OCI-LY3 (cell line): ENCODE measurements around the gene IL2RA.

Experiments used
- H2AFZ ChIP-seq: fragments of 200-600, 300-600 bp; shearing (Covaris generic); 2 replicates; pipeline ENCODE4 v1.6.0; 2014; ENCODE audit warnings: antibody characterized with exemption, low read depth, low read length
- H3K27ac ChIP-seq: fragments of 200-600, 300-600 bp; sonication (generic); 2 replicates; pipeline ENCODE4 v1.5.1; 2014; ENCODE audit warnings: mild to moderate bottlenecking, low read length, moderate library complexity, mixed read lengths
- H3K27me3 ChIP-seq: fragments of 200-600, 300-600 bp; sonication (generic); 2 replicates; pipeline ENCODE4 v1.6.1; 2014; ENCODE audit warnings: low read depth, low read length, mixed read lengths
- H3K36me3 ChIP-seq: fragments of 200-600, 300-600 bp; sonication (generic); replicated peaks from 2 replicates; pipeline ENCODE3; 2014; ENCODE audit warnings: low read depth, low read length, mixed read lengths
- H3K4me1 ChIP-seq: fragments of 300-600, 200-600 bp; sonication (generic); 2 replicates; pipeline ENCODE4 v1.6.1; 2014; ENCODE audit warnings: low read length, mixed read lengths
- H3K4me2 ChIP-seq: fragments of 200-600, 300-600 bp; sonication (generic); 2 replicates; pipeline ENCODE4 v1.6.1; 2014; ENCODE audit warnings: low read length, mixed read lengths
- H3K4me3 ChIP-seq: fragments of 300-600, 200-600 bp; sonication (generic); 2 replicates; pipeline ENCODE4 v1.5.1; 2014; ENCODE audit warnings: antibody characterized with exemption, mild to moderate bottlenecking, low read length, moderate library complexity
- H3K79me2 ChIP-seq: fragments of 300-600, 200-600 bp; shearing (Covaris generic); 2 replicates; pipeline ENCODE4 v1.6.1; 2014; ENCODE audit warnings: mild to moderate bottlenecking, low read length, mixed read lengths
- H3K9ac ChIP-seq: fragments of 300-600, 200-600 bp; shearing (Covaris generic); 2 replicates; pipeline ENCODE4 v1.6.0; 2014; ENCODE audit warnings: mild to moderate bottlenecking, low read length, moderate library complexity
- H3K9me3 ChIP-seq: fragments of 200-600, 300-600 bp; shearing (Covaris generic); 2 replicates; pipeline ENCODE4 v1.6.1; 2014; ENCODE audit warnings: low read length, mixed read lengths; ENCODE audit not compliant: insufficient read depth
- H4K20me1 ChIP-seq: fragments of 200-600, 300-600 bp; sonication (generic); 2 replicates; pipeline ENCODE4 v1.6.1; 2016; ENCODE audit warnings: low read length, mixed read lengths; ENCODE audit not compliant: insufficient read depth
- EZH2phosphoT487 ChIP-seq: fragments of 200-600 bp; shearing (Covaris generic); IDR thresholded peaks from 2 replicates; pipeline ENCODE4 v1.6.1; 2018; ENCODE audit warnings: antibody characterized with exemption, mixed run types, low read depth
- TF ChIP-seq, protein P1 (sequence below): fragments of 200-600, 300-600 bp; sonication (generic); IDR thresholded peaks from 2 replicates; pipeline ENCODE4 v1.5.1; 2014; ENCODE audit warnings: antibody characterized with exemption, low read length, low read depth

IL2RA gene

DNA sequence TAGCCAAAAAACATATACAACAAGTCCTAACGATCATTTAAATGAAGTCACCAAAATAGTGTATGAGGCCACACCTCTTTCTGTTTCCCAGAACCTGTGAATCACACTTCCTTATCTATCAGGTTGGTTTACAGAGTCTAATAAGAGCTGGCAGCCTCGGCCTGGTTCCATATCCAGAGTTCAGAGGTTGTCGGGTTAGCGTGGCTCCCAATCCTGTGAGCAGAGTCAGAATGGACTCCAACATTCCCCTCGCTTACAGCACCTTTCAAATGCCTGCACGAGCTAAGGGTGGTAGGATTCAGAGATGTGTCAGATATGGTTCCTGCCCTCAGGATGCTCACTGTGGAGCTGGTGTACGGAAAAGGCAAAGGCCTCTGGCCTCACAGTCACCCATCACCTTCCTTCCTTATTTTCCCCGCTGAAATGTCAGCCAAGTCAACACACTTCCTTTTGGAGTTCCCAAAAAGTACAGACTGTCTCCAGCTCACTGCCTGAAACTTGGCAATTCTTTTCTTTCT, 90.8 kb downstream of the IL2RA start:
- Histone ChIP-seq H3K4me2 (peak overlapping the region; percentile 53), H2AFZ (no peak overlapping the region), H3K4me1 (peaks cover 41% of the 10 kb centered on the region), H4K20me1 (peaks cover 18% of the 10 kb centered on the region), H3K27me3 (no peaks in the 10 kb centered on the region), H3K9me3 (no peaks in the 10 kb centered on the region), H3K79me2 (peaks cover 76% of the 10 kb centered on the region), H3K27ac (no peak overlapping the region), H3K9ac (no peak overlapping the region), H3K36me3 (peaks cover 2% of the 10 kb centered on the region), H3K4me3 (peak overlapping the region; percentile 18; the same call in 1 of the 2 replicates)
- TF ChIP-seq EZH2phosphoT487, result no peak
- TF ChIP-seq, protein P1, sequence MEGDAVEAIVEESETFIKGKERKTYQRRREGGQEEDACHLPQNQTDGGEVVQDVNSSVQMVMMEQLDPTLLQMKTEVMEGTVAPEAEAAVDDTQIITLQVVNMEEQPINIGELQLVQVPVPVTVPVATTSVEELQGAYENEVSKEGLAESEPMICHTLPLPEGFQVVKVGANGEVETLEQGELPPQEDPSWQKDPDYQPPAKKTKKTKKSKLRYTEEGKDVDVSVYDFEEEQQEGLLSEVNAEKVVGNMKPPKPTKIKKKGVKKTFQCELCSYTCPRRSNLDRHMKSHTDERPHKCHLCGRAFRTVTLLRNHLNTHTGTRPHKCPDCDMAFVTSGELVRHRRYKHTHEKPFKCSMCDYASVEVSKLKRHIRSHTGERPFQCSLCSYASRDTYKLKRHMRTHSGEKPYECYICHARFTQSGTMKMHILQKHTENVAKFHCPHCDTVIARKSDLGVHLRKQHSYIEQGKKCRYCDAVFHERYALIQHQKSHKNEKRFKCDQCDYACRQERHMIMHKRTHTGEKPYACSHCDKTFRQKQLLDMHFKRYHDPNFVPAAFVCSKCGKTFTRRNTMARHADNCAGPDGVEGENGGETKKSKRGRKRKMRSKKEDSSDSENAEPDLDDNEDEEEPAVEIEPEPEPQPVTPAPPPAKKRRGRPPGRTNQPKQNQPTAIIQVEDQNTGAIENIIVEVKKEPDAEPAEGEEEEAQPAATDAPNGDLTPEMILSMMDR, result no peak

DNA sequence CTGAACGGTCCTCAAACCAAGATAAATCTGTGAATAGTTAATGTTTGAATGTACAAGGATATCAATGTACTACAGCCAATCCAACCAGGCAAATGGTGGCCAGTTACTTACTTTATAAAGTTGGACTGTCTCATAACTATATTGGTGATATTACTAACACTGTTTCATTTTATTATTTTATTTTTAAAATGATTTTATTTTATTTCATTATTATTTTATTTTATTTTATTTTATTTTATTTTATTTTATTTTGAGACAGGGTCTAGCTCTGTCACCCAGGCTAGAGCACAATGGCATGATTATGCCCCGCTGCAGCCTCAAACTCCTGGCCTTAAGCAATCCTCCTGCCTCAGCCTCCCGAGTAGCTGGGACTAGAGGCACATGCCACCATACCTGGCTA, 91.6 kb downstream of the IL2RA start:
- H3K27me3 ChIP-seq, result no peaks in the 10 kb centered on the region
- H3K27ac ChIP-seq, result no peak overlapping the region
- peaks cover 38% of the 10 kb centered on the region for H3K4me1 ChIP-seq
- TF ChIP-seq, protein P1, result no peak
- TF ChIP-seq EZH2phosphoT487, result no peak
- H3K79me2 ChIP-seq, result peaks cover 69% of the 10 kb centered on the region
- no peaks in the 10 kb centered on the region for H3K9me3 ChIP-seq
- H2AFZ ChIP-seq, result no peak overlapping the region
- no peak overlapping the region for H3K9ac ChIP-seq
- no peak overlapping the region for H3K4me3 ChIP-seq
- no peak overlapping the region for H3K4me2 ChIP-seq
- H3K36me3 ChIP-seq, result peaks cover 2% of the 10 kb centered on the region
- H4K20me1 ChIP-seq, result peaks cover 18% of the 10 kb centered on the region

DNA sequence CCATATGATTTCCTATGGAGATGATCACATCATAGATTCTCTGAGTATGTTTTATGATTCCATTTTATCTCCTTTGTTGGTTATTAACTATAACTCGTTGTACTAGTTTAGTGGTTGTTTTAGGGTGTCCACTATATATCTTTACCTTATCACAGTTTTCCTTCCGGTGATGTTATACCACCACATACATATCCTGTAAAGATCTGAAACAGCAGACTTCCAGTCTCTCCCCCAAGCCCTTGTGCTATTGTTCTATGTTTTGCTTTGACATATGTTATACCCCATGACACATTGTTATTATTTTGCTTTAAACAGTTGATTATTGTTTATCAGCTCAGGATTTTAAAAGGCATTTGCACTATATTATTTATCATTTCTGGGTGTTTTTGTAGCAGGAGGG, 92.1 kb downstream of the IL2RA start:
- no peak for TF ChIP-seq EZH2phosphoT487
- TF ChIP-seq, protein P1, result no peak

DNA sequence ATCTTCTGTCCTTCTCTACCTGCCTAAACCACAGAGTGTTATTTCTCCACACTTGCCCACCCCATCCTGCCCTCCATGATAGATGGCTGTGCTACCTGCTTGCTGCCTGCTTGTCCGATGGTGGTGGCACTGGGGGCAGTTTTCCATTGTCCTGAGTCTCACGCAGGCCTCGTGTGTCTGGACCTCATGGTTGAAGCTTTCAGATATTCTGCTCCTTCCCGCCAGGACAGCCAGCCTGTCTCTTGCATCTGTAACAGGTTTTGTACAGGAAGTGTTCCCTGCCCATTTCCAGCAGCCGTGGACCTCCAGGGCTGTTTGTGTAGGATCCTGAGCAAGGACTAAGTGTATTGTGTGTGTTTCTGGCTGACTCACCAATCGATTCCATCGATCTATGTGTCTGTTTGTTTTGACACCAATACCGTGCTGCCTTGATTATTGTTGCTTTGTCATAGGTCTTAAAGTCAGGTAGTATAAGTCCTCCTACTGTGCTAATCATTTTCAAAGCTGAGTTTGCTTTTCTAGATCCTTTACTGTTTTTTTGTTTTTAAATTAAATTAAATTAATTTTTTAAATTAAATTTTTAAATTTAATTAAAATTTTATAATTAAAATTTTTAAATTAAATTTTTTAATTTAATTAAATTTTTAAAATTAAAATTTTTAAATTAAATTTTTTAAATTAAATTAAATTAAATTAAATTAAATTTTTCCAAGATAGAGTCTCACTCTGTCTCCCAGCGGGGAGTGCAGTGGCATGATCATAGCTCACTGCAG, 93.3 kb downstream of the IL2RA start:
- H3K4me2 ChIP-seq, result no peak overlapping the region
- H3K27me3 ChIP-seq, result no peaks in the 10 kb centered on the region
- H3K27ac ChIP-seq, result no peak overlapping the region
- no peak for TF ChIP-seq EZH2phosphoT487
- H3K36me3 ChIP-seq, result no peaks in the 10 kb centered on the region
- no peaks in the 10 kb centered on the region for H3K9me3 ChIP-seq
- H3K79me2 ChIP-seq, result peaks cover 53% of the 10 kb centered on the region
- peaks cover 18% of the 10 kb centered on the region for H4K20me1 ChIP-seq
- no peak overlapping the region for H2AFZ ChIP-seq
- H3K9ac ChIP-seq, result no peak overlapping the region
- peaks cover 23% of the 10 kb centered on the region for H3K4me1 ChIP-seq
- H3K4me3 ChIP-seq, result no peak overlapping the region

More for the DNA sequence above, 92.1 kb downstream of the IL2RA start:
- Histone ChIP-seq H4K20me1 (peaks cover 18% of the 10 kb centered on the region), H3K9me3 (no peaks in the 10 kb centered on the region), H2AFZ (no peak overlapping the region), H3K4me3 (no peak overlapping the region), H3K79me2 (peaks cover 65% of the 10 kb centered on the region), H3K9ac (no peak overlapping the region), H3K4me2 (no peak overlapping the region), H3K27ac (no peak overlapping the region), H3K27me3 (no peaks in the 10 kb centered on the region), H3K4me1 (peaks cover 34% of the 10 kb centered on the region), H3K36me3 (peaks cover 2% of the 10 kb centered on the region)
